Coronary artery (tissue), 2 donors: ENCODE measurements around the gene YPEL3.

Experiments used
- DNase-seq: peaks from one replicate; pipeline ENCODE4 v3.0.0-alpha.2; 2017; ENCODE audit warnings: low spot score
- H3K27ac ChIP-seq, 2 donors: fragments of 200-600 bp; sonication (generic); one replicate each; pipeline ENCODE4 v1.5.1; 2016 to 2019
- H3K4me3 ChIP-seq: fragments of 200-600 bp; sonication (generic); 2 replicates; pipeline ENCODE4 v1.5.1; 2016; ENCODE audit warnings: mild to moderate bottlenecking, moderate library complexity
- TF ChIP-seq, protein P1 (sequence below): fragments of 200-600 bp; sonication (generic); IDR thresholded peaks from one replicate; pipeline ENCODE4 v1.5.1; 2019; ENCODE audit warnings: antibody characterized with exemption

YPEL3 gene

DNA sequence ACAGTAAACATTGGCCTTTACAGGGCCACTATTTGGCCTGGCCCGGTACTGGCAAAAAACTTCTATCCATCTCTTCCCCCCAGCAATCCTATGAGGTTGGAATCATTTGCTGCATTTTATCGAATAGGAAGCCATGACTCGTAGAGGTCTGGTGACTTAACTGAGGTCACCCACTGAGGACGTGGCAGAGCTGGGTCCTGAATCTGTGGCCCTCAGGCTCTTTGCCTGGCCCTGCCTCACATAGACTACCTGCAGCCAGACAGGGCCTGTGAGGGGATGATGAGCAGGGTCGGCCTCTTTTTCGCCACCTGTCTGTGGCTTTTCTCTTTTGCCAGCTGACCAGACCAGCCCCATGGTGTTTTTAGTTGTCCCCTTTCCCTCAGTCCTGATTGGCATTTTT lies 18.4 kb downstream of the YPEL3 start:
- Histone ChIP-seq H3K27ac (no peak overlapping the region), H3K4me3 (peak overlapping the region; percentile 97)
- TF ChIP-seq, protein P1, sequence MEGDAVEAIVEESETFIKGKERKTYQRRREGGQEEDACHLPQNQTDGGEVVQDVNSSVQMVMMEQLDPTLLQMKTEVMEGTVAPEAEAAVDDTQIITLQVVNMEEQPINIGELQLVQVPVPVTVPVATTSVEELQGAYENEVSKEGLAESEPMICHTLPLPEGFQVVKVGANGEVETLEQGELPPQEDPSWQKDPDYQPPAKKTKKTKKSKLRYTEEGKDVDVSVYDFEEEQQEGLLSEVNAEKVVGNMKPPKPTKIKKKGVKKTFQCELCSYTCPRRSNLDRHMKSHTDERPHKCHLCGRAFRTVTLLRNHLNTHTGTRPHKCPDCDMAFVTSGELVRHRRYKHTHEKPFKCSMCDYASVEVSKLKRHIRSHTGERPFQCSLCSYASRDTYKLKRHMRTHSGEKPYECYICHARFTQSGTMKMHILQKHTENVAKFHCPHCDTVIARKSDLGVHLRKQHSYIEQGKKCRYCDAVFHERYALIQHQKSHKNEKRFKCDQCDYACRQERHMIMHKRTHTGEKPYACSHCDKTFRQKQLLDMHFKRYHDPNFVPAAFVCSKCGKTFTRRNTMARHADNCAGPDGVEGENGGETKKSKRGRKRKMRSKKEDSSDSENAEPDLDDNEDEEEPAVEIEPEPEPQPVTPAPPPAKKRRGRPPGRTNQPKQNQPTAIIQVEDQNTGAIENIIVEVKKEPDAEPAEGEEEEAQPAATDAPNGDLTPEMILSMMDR = no peak
- DNase-seq = no peak

DNA sequence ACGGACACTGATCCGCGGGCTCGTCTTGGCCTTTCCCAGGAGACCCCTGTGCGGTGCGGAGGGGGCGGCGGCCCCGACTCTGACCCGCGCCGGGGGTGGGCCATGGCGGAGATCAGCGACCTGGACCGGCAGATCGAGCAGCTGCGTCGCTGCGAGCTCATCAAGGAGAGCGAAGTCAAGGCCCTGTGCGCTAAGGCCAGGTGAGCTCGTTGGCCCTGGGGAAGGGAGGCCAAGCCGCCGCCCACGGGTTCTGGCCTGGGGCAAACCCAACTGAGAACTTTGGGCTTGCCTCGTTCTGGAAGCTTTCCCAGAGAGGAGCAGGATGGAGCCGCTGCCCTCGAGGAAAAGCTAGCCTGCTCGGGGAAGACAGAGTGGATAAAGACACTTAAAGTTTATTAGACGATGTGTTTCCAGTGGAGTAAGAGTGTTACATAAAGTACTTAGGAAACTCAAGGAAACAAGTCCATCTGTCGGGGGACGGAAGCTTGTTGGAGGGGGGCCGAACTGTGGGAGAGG lies 19.7 kb downstream of the YPEL3 start:
- Histone ChIP-seq H3K4me3 (peak overlapping the region; percentile 97), H3K27ac (peak overlapping the region; percentile 82 to 96)
- DNase-seq = no peak
- TF ChIP-seq, protein P1 = no peak

DNA sequence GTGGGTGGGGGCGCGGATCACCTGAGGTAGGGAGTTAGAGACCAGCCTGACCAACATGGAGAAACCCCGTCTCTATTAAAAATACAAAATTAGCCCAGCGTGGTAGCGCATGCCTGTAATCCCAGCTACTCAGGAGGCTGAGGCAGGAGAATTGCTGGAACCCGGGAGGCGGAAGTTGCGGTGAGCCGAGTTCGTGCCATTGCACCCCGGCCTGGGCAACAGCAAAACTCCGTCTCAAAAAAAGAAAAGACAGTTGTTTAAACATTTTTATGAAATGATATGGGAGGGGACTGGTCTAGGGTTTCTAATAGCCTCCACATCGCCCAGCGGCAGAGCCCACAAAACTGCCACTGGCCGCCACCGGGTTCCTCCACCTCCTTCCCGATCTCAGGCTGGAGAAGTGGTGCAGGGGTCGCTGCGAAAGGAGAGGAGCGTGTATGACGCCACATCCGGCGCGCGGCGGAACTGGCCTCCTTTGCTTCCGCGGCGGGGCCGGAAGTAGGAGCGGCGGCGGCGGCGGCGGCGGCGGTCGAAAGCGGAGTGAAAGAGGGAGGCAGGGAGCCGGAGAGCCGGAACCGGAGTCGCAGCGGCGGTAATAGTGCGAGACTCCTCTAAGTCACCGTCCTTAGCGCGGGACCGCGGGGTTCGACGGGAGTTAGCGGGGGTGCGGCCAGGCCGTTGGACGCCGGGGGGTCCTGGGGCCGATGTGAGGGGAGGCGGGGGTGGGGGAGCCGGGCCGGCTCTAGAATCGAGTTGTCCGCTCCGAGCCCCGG lies 20.3 kb downstream of the YPEL3 start, which contains the start of gene PPP4C:
Gene PPP4C (plus strand): TSS at position 492 of the 773 bp plus-strand sequence. CDS start 384 bp downstream, outside the sequence.
- DNase-seq = peak; percentile 90
- TF ChIP-seq, protein P1 = no peak
- peak within 1 kb of the TSS; percentile 97 for H3K4me3 ChIP-seq
- peak within 1 kb of the TSS; percentile 82 to 96 for H3K27ac ChIP-seq

DNA sequence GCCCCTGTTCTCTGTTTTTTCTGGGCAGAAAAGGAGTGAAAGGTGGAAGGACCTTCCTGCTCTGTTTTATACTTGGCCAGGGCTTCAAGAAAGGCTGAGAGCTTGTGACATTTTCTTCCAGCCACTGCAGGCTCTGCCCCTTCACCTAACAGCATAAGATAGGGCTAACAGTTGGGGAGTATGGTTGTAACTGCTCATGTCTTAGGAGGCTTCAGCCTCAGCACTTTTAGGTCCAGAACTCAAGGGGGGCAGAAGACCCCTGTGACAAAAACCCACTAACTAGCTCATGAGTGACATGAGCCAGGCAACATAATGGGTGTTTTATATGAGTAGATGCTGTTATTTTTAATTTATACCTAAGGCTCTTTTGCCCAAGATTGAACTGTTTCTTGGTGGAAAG lies 25.5 kb downstream of the YPEL3 start:
- Histone ChIP-seq H3K4me3 (peak overlapping the region; percentile 25), H3K27ac (peak overlapping the region in 1 of 2 donors; percentile 54)
- no peak for DNase-seq
- TF ChIP-seq, protein P1 = no peak

DNA sequence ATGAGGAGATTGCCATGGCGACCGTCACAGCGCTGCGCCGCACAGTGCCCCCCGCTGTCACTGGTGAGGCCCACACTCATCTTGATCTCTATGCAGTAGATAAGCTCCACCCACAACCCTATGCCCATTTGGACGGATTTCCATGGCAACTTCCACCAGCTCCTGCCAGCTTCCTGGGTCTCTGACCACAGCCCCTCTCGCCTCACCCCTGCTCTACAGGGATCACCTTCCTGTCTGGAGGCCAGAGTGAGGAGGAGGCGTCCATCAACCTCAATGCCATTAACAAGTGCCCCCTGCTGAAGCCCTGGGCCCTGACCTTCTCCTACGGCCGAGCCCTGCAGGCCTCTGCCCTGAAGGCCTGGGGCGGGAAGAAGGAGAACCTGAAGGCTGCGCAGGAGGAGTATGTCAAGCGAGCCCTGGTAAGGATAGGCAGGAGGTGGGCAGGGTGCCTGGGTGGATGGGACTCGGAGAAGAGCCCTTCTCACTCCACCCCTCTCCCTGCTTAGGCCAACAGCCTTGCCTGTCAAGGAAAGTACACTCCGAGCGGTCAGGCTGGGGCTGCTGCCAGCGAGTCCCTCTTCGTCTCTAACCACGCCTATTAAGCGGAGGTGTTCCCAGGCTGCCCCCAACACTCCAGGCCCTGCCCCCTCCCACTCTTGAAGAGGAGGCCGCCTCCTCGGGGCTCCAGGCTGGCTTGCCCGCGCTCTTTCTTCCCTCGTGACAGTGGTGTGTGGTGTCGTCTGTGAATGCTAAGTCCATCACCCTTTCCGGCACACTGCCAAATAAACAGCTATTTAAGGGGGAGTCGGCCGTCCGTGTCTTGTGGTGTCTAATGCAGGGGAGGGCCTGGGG lies 26.2 kb downstream of the YPEL3 start:
- Histone ChIP-seq H3K4me3 (peak overlapping the region; percentile 25), H3K27ac (peak overlapping the region in 1 of 2 donors; percentile 54)
- TF ChIP-seq, protein P1 = no peak
- no peak for DNase-seq

DNA sequence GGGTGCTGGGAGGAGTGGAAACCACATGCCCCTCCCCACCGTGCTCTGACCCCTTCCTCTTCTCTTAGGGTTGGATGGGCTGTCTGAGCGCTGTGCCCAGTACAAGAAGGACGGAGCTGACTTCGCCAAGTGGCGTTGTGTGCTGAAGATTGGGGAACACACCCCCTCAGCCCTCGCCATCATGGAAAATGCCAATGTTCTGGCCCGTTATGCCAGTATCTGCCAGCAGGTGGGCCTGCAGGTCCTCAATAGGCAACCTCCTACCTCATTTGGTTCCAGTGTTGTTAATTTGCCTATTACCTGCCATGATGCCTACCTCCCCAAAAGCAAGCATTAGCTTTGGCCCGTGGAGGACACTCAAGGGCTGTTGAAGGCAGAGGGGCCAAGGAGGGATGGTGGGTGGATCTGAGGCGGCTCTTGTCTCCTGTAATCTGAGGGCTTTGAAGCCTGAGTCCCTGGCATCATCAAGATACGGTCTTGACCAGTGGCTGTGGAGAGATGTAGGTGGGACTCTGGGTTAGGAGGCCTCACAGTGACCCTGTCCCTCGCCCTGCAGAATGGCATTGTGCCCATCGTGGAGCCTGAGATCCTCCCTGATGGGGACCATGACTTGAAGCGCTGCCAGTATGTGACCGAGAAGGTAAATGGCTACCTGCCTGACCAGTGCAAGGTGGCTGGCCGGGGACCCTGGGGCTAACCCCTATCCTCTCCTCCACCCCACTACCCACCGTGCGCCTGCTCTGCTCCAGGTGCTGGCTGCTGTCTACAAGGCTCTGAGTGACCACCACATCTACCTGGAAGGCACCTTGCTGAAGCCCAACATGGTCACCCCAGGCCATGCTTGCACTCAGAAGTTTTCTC lies 27.0 kb downstream of the YPEL3 start:
- DNase-seq = no peak
- peak overlapping the region in 1 of 2 donors; percentile 54 for H3K27ac ChIP-seq
- peak overlapping the region; percentile 25 for H3K4me3 ChIP-seq
- TF ChIP-seq, protein P1 = peak; percentile 12
